Hepatocyte (in vitro differentiated cells): Measurements from ENCODE around the gene MTHFR. TPM values are rescaled to one million over a fixed set of nuclear protein-coding genes. Genes with fewer than 3 reads are reported as not detected.
"Not testable (repeated sequence)": the region's sequence is repeated elsewhere in the genome, so short reads cannot be mapped to it uniquely, and the experiment has no call there.

Source experiments
- DNase-seq: peaks from one replicate; pipeline ENCODE4 v3.0.0-alpha.2; 2016; ENCODE audit warnings: low spot score
- H2AFZ ChIP-seq: fragments of 200-600 bp; sonication (generic); 2 replicates; pipeline ENCODE4 v1.6.0; 2016; ENCODE audit warnings: antibody characterized with exemption, mild to moderate bottlenecking
- H3K27ac ChIP-seq: fragments of 200-600 bp; sonication (generic); 2 replicates; pipeline ENCODE4 v1.5.1; 2016; ENCODE audit warnings: mild to moderate bottlenecking
- H3K27me3 ChIP-seq: fragments of 200-600 bp; sonication (generic); 2 replicates; pipeline ENCODE4 v1.6.1; 2016
- H3K36me3 ChIP-seq: fragments of 200-600 bp; sonication (generic); replicated peaks from 2 replicates; pipeline ENCODE4 v1.5.1; 2016; ENCODE audit warnings: low read depth; ENCODE audit not compliant: insufficient read depth
- H3K4me1 ChIP-seq: fragments of 200-600 bp; sonication (generic); 2 replicates; pipeline ENCODE4 v1.5.1; 2016; ENCODE audit warnings: mild to moderate bottlenecking, moderate library complexity; ENCODE audit not compliant: insufficient read depth
- H3K4me2 ChIP-seq: fragments of 200-600 bp; sonication (generic); 2 replicates; pipeline ENCODE4 v1.6.0; 2016
- H3K4me3 ChIP-seq: fragments of 200-600 bp; sonication (generic); 2 replicates; pipeline ENCODE4 v1.5.1; 2016; ENCODE audit warnings: mild to moderate bottlenecking
- H3K79me2 ChIP-seq: fragments of 200-600 bp; sonication (generic); 2 replicates; pipeline ENCODE4 v1.6.0; 2017; ENCODE audit warnings: mild to moderate bottlenecking
- H3K9me2 ChIP-seq: fragments of 200-600 bp; sonication (generic); replicated peaks from 2 replicates; pipeline ENCODE4 v1.6.0; 2017; ENCODE audit warnings: mild to moderate bottlenecking; ENCODE audit not compliant: insufficient read depth
- H3K9me3 ChIP-seq: fragments of 200-600 bp; sonication (generic); 2 replicates; pipeline ENCODE4 v1.5.1; 2016; ENCODE audit warnings: low read depth, mild to moderate bottlenecking
- H4K20me1 ChIP-seq: fragments of 200-600 bp; sonication (generic); 2 replicates; pipeline ENCODE4 v1.6.0; 2016; ENCODE audit warnings: mild to moderate bottlenecking; ENCODE audit not compliant: insufficient read depth, poor library complexity, severe bottlenecking
- EZH2 ChIP-seq: fragments of 200-600 bp; sonication (generic); IDR thresholded peaks from 2 replicates; pipeline ENCODE4 v1.6.1; 2016; ENCODE audit warnings: antibody characterized with exemption, mild to moderate bottlenecking, borderline replicate concordance
- EZH2phosphoT487 ChIP-seq: fragments of 200-600 bp; sonication (generic); IDR thresholded peaks from one replicate; pipeline ENCODE4 v1.6.1; 2018; ENCODE audit warnings: antibody characterized with exemption, mild to moderate bottlenecking, low read depth, moderate library complexity; ENCODE audit not compliant: unreplicated experiment, severe bottlenecking
- WGBS: methylation state at CpG from one replicate; pipeline ENCODE4 v1.1.6; 2016; ENCODE audit warnings: low lambda C conversion rate; ENCODE audit errors: missing lambda C conversion rate; 5-methylcytosine and 5-hydroxymethylcytosine counted together
- polyA plus RNA-seq: library from polyadenylated mRNA; unstranded; fragments of >200 nt; fragmentation: Nextera tagmentation; extraction: Ambion mirVana; gene quantifications from 2 replicates; pipeline ENCODE4 v1.2.1, GENCODE V29; 2016
- total RNA-seq: library from RNA; depleted of rRNA; stranded (reverse); fragments of >200 nt; gene quantifications from 2 replicates; pipeline ENCODE4 v1.2.3, GENCODE V29; 2014
- TF ChIP-seq, protein P1 (sequence below): fragments of 200-600 bp; sonication (generic); IDR thresholded peaks from 2 replicates; pipeline ENCODE4 v1.5.1; 2016; ENCODE audit warnings: antibody characterized with exemption, mild to moderate bottlenecking; ENCODE audit not compliant: poor library complexity

Gene MTHFR
- total and polyA plus RNA-seq, 2 experiments from 2014 or later, result 17.6 to 31.0 TPM

DNA sequence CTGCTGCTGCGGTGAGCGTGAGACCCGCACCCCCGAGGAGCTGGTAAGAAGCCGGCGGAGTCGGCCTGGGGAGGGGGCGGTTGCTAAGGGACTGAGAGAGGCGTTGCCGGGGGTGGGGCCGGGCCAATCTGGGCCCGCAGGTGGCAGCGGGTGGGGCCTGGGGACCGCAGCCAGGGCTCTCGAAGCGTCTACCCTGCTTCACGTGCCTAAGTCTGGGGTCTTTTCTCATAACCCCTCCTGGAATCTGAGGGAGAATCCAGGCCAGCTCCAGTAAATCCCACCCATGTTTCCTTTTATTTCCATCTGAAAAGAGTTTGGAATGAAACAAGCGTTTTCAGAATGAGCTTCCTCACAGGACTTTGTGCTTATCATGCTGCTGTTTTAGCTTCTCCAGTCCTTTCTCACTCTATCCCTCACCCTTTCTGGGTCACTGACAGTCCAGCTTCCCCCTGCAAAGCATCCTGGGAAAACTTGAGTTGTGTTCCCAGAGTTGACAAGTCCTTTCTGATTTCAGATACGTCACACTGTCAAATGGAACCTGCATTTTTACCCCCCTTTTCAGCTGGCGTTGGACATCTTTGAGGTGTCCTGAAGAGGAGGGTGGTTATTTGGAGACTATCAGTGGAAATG is 658 bp upstream of the MTHFR start:
- TF ChIP-seq, protein P1, sequence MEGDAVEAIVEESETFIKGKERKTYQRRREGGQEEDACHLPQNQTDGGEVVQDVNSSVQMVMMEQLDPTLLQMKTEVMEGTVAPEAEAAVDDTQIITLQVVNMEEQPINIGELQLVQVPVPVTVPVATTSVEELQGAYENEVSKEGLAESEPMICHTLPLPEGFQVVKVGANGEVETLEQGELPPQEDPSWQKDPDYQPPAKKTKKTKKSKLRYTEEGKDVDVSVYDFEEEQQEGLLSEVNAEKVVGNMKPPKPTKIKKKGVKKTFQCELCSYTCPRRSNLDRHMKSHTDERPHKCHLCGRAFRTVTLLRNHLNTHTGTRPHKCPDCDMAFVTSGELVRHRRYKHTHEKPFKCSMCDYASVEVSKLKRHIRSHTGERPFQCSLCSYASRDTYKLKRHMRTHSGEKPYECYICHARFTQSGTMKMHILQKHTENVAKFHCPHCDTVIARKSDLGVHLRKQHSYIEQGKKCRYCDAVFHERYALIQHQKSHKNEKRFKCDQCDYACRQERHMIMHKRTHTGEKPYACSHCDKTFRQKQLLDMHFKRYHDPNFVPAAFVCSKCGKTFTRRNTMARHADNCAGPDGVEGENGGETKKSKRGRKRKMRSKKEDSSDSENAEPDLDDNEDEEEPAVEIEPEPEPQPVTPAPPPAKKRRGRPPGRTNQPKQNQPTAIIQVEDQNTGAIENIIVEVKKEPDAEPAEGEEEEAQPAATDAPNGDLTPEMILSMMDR, result no peak
- TF ChIP-seq EZH2phosphoT487, result no peak
- no peak for TF ChIP-seq EZH2
- DNase-seq, result peak; percentile 60
- H3K9me2 ChIP-seq, result no peaks in the 10 kb centered on the region
- peak overlapping the region; percentile 33 for H3K4me3 ChIP-seq
- no peaks in the 10 kb centered on the region for H3K36me3 ChIP-seq
- H3K9me3 ChIP-seq, result no peaks in the 10 kb centered on the region
- H3K4me2 ChIP-seq, result peak overlapping the region; percentile 74
- H4K20me1 ChIP-seq, result peaks cover 24% of the 10 kb centered on the region
- WGBS, result under 1% methylated on average over 13 of the region's 20 CpGs
- H3K27ac ChIP-seq, result peak overlapping the region; percentile 90
- peak overlapping the region; percentile 18 for H2AFZ ChIP-seq
- H3K27me3 ChIP-seq, result no peaks in the 10 kb centered on the region
- peaks cover 65% of the 10 kb centered on the region for H3K79me2 ChIP-seq
- peaks cover 29% of the 10 kb centered on the region for H3K4me1 ChIP-seq

DNA sequence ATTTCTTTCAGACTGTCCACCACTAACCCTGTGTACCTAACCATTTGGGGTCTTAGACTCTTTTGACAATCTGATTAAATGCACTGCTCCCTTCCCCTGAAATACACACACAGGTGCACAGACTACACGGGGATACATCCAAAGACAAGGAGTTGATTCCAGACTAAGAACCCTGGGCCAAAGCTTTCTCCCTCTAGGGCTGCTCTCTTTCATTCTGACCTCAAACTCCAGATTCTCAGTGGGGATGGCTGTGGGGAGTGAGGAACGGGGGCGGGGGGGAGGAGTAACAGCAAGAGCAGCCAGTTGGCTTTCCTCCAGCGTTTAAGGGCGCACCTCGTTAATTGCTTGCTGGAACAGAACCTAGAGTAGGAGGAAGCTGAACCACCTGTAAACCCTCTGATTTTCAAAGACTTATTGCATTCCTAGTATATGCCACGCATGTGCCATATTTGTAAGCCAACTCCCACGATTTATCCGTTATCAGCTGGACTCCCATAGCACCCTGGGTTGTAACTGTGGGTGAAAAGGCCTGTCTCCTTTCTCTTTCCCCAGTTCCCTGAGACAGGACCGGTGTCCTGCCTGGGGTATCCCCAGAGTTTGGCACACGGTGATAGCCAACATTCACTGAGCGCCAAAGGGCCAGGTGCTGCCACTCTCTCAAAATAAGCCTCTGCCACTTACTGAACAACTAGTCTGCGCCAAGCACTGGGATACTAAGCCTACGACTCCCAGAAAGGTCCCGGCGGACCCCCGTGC is 920 bp downstream of the MTHFR start:
- H3K4me3 ChIP-seq, result peak overlapping the region; percentile 8
- peaks cover 18% of the 10 kb centered on the region for H4K20me1 ChIP-seq
- TF ChIP-seq EZH2phosphoT487 (no peak), EZH2 (no peak)
- TF ChIP-seq, protein P1, result no peak
- H3K36me3 ChIP-seq, result no peaks in the 10 kb centered on the region
- H3K27ac ChIP-seq, result peak overlapping the region; percentile 99
- no peaks in the 10 kb centered on the region for H3K9me3 ChIP-seq
- peak; percentile 84 for DNase-seq
- no peaks in the 10 kb centered on the region for H3K27me3 ChIP-seq
- H3K79me2 ChIP-seq, result peaks cover 60% of the 10 kb centered on the region
- 5% methylated on average over 16 of the region's 17 CpGs for WGBS
- peak overlapping the region; percentile 87 for H3K4me2 ChIP-seq
- no peaks in the 10 kb centered on the region for H3K9me2 ChIP-seq
- H2AFZ ChIP-seq, result no peak overlapping the region
- H3K4me1 ChIP-seq, result peaks cover 29% of the 10 kb centered on the region

DNA sequence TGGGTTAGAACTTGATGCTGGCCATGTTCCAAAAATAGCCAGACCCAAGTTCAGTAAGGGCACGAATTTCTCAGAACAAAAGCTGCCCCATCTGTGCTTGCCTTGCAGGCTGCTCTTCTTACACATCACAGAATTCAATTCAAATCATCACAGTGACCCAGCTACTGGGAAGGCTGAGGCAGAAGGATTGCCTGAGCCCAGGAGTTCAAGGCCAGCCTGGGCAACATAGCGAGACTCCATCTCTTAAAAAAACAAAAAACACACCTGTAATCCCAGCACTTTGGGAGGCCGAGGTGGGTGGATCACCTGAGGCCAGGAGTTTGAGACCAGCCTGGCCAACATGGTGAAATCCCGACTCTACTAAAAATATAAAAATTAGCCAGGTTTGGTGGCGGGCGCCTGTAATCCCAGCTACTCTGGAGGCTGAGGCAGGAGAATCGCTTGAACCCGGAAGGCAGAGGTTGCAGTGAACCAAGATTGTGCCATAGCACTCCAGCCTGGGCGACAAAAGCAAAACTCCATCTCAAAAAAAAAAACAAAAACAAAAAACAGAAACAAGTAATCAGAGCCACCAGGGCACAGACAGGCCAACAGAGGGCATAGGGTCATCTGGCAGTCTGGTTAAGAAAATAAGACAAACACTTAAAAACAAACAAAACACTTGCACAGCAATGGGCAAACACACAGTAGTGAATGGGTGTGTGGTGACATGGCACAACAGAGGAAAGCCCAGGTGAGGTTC is 1.7 kb downstream of the MTHFR start:
- not testable (repeated sequence) for H3K9me2 ChIP-seq, H3K36me3 ChIP-seq, H3K4me3 ChIP-seq, H3K9me3 ChIP-seq, H3K27me3 ChIP-seq, DNase-seq, H2AFZ ChIP-seq
- WGBS, result 78% methylated on average over 9 of the region's 9 CpGs
- Histone ChIP-seq H4K20me1 (peaks cover 11% of the 10 kb centered on the region), H3K4me2 (peak overlapping the region; percentile 87), H3K27ac (peak overlapping the region; percentile 99), H3K4me1 (peaks cover 29% of the 10 kb centered on the region), H3K79me2 (peaks cover 52% of the 10 kb centered on the region)
